ENCODE data around the gene KIAA0825.
A peak's percentile ranks its signal among the peaks of the same experiment; 100 is the strongest.

The KIAA0825 gene

GRCh38 chr5:94353605-94354004 is 264.8 kb downstream of the KIAA0825 start:
- POLR2A ChIA-PET = interaction anchor here (0.6 kb wide), 1 partner anchor 1476 kb away, joined by 3 read pairs; no protein-coding TSS in a partner anchor
- DNase-seq = no peak
- Histone ChIP-seq H3K4me1 (ENCODE audit: control extremely low read depth in 1 of 4, control insufficient read depth in 4 of 4, insufficient read depth in 4 of 4, low read length in 3 of 4) (no peaks in the 10 kb centered on the region), H3K27me3 (replicated peaks in 2 of 5; ENCODE audit: control insufficient read depth in 4 of 5, insufficient read depth in 5 of 5, low read length in 4 of 5) (no peaks in the 10 kb centered on the region), H3K27ac (ENCODE audit: insufficient read depth in 1 of 2, low read depth in 1 of 2, low read length in 2 of 2, poor library complexity in 1 of 2, severe bottlenecking in 2 of 2) (no peak overlapping the region), H3K36me3 (ENCODE audit: control insufficient read depth in 4 of 4, insufficient read depth in 4 of 4, low read length in 3 of 4) (no peaks in the 10 kb centered on the region), H3K9me3 (ENCODE audit: control extremely low read depth in 1 of 5, control insufficient read depth in 4 of 5, insufficient read depth in 2 of 5, low read depth in 1 of 5, low read length in 4 of 5) (peaks cover 0 to 3% (median 0%) of the 10 kb centered on the region in 5 experiments), H3K4me3 (ENCODE audit: control insufficient read depth in 1 of 7, extremely low read depth in 1 of 7, insufficient read depth in 4 of 7, low read depth in 2 of 7, low read length in 6 of 7) (no peak overlapping the region)
- CTCF ChIA-PET = no interaction called here
- WGBS (ENCODE audit: insufficient coverage) = no CpG with 5 or more reads among the region's 4 CpGs

- WGBS (ENCODE audit: insufficient coverage) = 98% methylated on average over 6 of the region's 8 CpGs
- no peaks in the 10 kb centered on the region for H3K36me3 ChIP-seq (ENCODE audit: control insufficient read depth in 4 of 4, insufficient read depth in 4 of 4, low read length in 3 of 4)
- no peak overlapping the region for H3K27ac ChIP-seq (ENCODE audit: insufficient read depth in 1 of 2, low read depth in 1 of 2, low read length in 2 of 2, poor library complexity in 1 of 2, severe bottlenecking in 2 of 2)
- H3K9me3 ChIP-seq (ENCODE audit: control extremely low read depth in 1 of 5, control insufficient read depth in 4 of 5, insufficient read depth in 2 of 5, low read depth in 1 of 5, low read length in 4 of 5) = peaks cover 0 to 6% (median 0%) of the 10 kb centered on the region in 5 experiments
- no peaks in the 10 kb centered on the region for H3K27me3 ChIP-seq (replicated peaks in 2 of 5; ENCODE audit: control insufficient read depth in 4 of 5, insufficient read depth in 5 of 5, low read length in 4 of 5)
- POLR2A ChIA-PET = no interaction called here
- H3K4me3 ChIP-seq (ENCODE audit: control insufficient read depth in 1 of 7, extremely low read depth in 1 of 7, insufficient read depth in 4 of 7, low read depth in 2 of 7, low read length in 6 of 7) = no peak overlapping the region
- CTCF ChIA-PET = no interaction called here
- no peaks in the 10 kb centered on the region for H3K4me1 ChIP-seq (ENCODE audit: control extremely low read depth in 1 of 4, control insufficient read depth in 4 of 4, insufficient read depth in 4 of 4, low read length in 3 of 4)
- DNase-seq = no peak
These were observed 271.3 kb downstream of the KIAA0825 start for GRCh38 chr5:94347130-94347529.

GRCh38 chr5:94345257-94345656 is 273.1 kb downstream of the KIAA0825 start:
- POLR2A ChIA-PET = no interaction called here
- CTCF ChIA-PET = no interaction called here

GRCh38 chr5:94337617-94338016 is 280.8 kb downstream of the KIAA0825 start:
- no peak for DNase-seq
- H3K27me3 ChIP-seq (replicated peaks in 2 of 5; ENCODE audit: control insufficient read depth in 4 of 5, insufficient read depth in 5 of 5, low read length in 4 of 5) = no peaks in the 10 kb centered on the region
- H3K4me3 ChIP-seq (ENCODE audit: control insufficient read depth in 1 of 7, extremely low read depth in 1 of 7, insufficient read depth in 4 of 7, low read depth in 2 of 7, low read length in 6 of 7) = no peak overlapping the region
- ChIA-PET CTCF (no interaction called here), POLR2A (no interaction called here)
- WGBS (ENCODE audit: insufficient coverage) = 100% methylated on average over 1 of the region's 1 CpG
- H3K9me3 ChIP-seq (ENCODE audit: control extremely low read depth in 1 of 5, control insufficient read depth in 4 of 5, insufficient read depth in 2 of 5, low read depth in 1 of 5, low read length in 4 of 5) = no peaks in the 10 kb centered on the region
- no peaks in the 10 kb centered on the region for H3K4me1 ChIP-seq (ENCODE audit: control extremely low read depth in 1 of 4, control insufficient read depth in 4 of 4, insufficient read depth in 4 of 4, low read length in 3 of 4)
- H3K27ac ChIP-seq (ENCODE audit: insufficient read depth in 1 of 2, low read depth in 1 of 2, low read length in 2 of 2, poor library complexity in 1 of 2, severe bottlenecking in 2 of 2) = no peak overlapping the region
- H3K36me3 ChIP-seq (ENCODE audit: control insufficient read depth in 4 of 4, insufficient read depth in 4 of 4, low read length in 3 of 4) = no peaks in the 10 kb centered on the region

More at GRCh38 chr5:94345257-94345656, 273.1 kb downstream of the KIAA0825 start:
- Histone ChIP-seq H3K4me1 (ENCODE audit: control extremely low read depth in 1 of 4, control insufficient read depth in 4 of 4, insufficient read depth in 4 of 4, low read length in 3 of 4) (no peaks in the 10 kb centered on the region), H3K27ac (ENCODE audit: insufficient read depth in 1 of 2, low read depth in 1 of 2, low read length in 2 of 2, poor library complexity in 1 of 2, severe bottlenecking in 2 of 2) (no peak overlapping the region), H3K36me3 (ENCODE audit: control insufficient read depth in 4 of 4, insufficient read depth in 4 of 4, low read length in 3 of 4) (no peaks in the 10 kb centered on the region), H3K9me3 (ENCODE audit: control extremely low read depth in 1 of 5, control insufficient read depth in 4 of 5, insufficient read depth in 2 of 5, low read depth in 1 of 5, low read length in 4 of 5) (peaks cover 0 to 6% (median 0%) of the 10 kb centered on the region in 5 experiments), H3K4me3 (ENCODE audit: control insufficient read depth in 1 of 7, extremely low read depth in 1 of 7, insufficient read depth in 4 of 7, low read depth in 2 of 7, low read length in 6 of 7) (no peak overlapping the region), H3K27me3 (replicated peaks in 2 of 5; ENCODE audit: control insufficient read depth in 4 of 5, insufficient read depth in 5 of 5, low read length in 4 of 5) (no peaks in the 10 kb centered on the region)
- DNase-seq = peak in 2 of 3 donors; percentile 3 to 13

- ChIA-PET POLR2A (interaction anchor here (0.6 kb wide), 1 partner anchor 492 kb away, joined by 3 read pairs; no protein-coding TSS in a partner anchor), CTCF (no interaction called here)
- Histone ChIP-seq H3K4me3 (ENCODE audit: control insufficient read depth in 1 of 7, extremely low read depth in 1 of 7, insufficient read depth in 4 of 7, low read depth in 2 of 7, low read length in 6 of 7) (no peak overlapping the region), H3K27me3 (replicated peaks in 2 of 5; ENCODE audit: control insufficient read depth in 4 of 5, insufficient read depth in 5 of 5, low read length in 4 of 5) (no peaks in the 10 kb centered on the region), H3K36me3 (ENCODE audit: control insufficient read depth in 4 of 4, insufficient read depth in 4 of 4, low read length in 3 of 4) (no peaks in the 10 kb centered on the region), H3K4me1 (ENCODE audit: control extremely low read depth in 1 of 4, control insufficient read depth in 4 of 4, insufficient read depth in 4 of 4, low read length in 3 of 4) (no peaks in the 10 kb centered on the region), H3K27ac (ENCODE audit: insufficient read depth in 1 of 2, low read depth in 1 of 2, low read length in 2 of 2, poor library complexity in 1 of 2, severe bottlenecking in 2 of 2) (no peak overlapping the region), H3K9me3 (ENCODE audit: control extremely low read depth in 1 of 5, control insufficient read depth in 4 of 5, insufficient read depth in 2 of 5, low read depth in 1 of 5, low read length in 4 of 5) (peaks cover 0 to under 1% (median 0%) of the 10 kb centered on the region in 5 experiments)
- no peak for DNase-seq
- no CpG with 5 or more reads among the region's 2 CpGs for WGBS (ENCODE audit: insufficient coverage)
These were observed 282.5 kb downstream of the KIAA0825 start for GRCh38 chr5:94335936-94336335.

GRCh38 chr5:94329115-94329514 is 289.3 kb downstream of the KIAA0825 start:
- Histone ChIP-seq H3K4me1 (ENCODE audit: control extremely low read depth in 1 of 4, control insufficient read depth in 4 of 4, insufficient read depth in 4 of 4, low read length in 3 of 4) (no peaks in the 10 kb centered on the region), H3K4me3 (ENCODE audit: control insufficient read depth in 1 of 7, extremely low read depth in 1 of 7, insufficient read depth in 4 of 7, low read depth in 2 of 7, low read length in 6 of 7) (no peak overlapping the region), H3K27me3 (replicated peaks in 2 of 5; ENCODE audit: control insufficient read depth in 4 of 5, insufficient read depth in 5 of 5, low read length in 4 of 5) (no peaks in the 10 kb centered on the region), H3K27ac (ENCODE audit: insufficient read depth in 1 of 2, low read depth in 1 of 2, low read length in 2 of 2, poor library complexity in 1 of 2, severe bottlenecking in 2 of 2) (no peak overlapping the region), H3K36me3 (ENCODE audit: control insufficient read depth in 4 of 4, insufficient read depth in 4 of 4, low read length in 3 of 4) (no peaks in the 10 kb centered on the region), H3K9me3 (ENCODE audit: control extremely low read depth in 1 of 5, control insufficient read depth in 4 of 5, insufficient read depth in 2 of 5, low read depth in 1 of 5, low read length in 4 of 5) (peaks cover 0 to 14% (median 0%) of the 10 kb centered on the region in 5 experiments)
- peak in 2 of 3 donors; percentile 25 to 35 for DNase-seq
- POLR2A ChIA-PET = no interaction called here
- WGBS (ENCODE audit: insufficient coverage) = no CpG with 5 or more reads among the region's 1 CpG
- CTCF ChIA-PET = no interaction called here

GRCh38 chr5:94326586-94326985 is 291.8 kb downstream of the KIAA0825 start:
- H3K27ac ChIP-seq (ENCODE audit: insufficient read depth in 1 of 2, low read depth in 1 of 2, low read length in 2 of 2, poor library complexity in 1 of 2, severe bottlenecking in 2 of 2) = no peak overlapping the region
- H3K9me3 ChIP-seq (ENCODE audit: control extremely low read depth in 1 of 5, control insufficient read depth in 4 of 5, insufficient read depth in 2 of 5, low read depth in 1 of 5, low read length in 4 of 5) = peaks cover 0 to 14% (median 0%) of the 10 kb centered on the region in 5 experiments
- POLR2A ChIA-PET = no interaction called here
- H3K27me3 ChIP-seq (replicated peaks in 2 of 5; ENCODE audit: control insufficient read depth in 4 of 5, insufficient read depth in 5 of 5, low read length in 4 of 5) = no peaks in the 10 kb centered on the region
- WGBS (ENCODE audit: insufficient coverage) = 98% methylated on average over 5 of the region's 5 CpGs
- DNase-seq = no peak
- H3K4me1 ChIP-seq (ENCODE audit: control extremely low read depth in 1 of 4, control insufficient read depth in 4 of 4, insufficient read depth in 4 of 4, low read length in 3 of 4) = no peaks in the 10 kb centered on the region
- H3K4me3 ChIP-seq (ENCODE audit: control insufficient read depth in 1 of 7, extremely low read depth in 1 of 7, insufficient read depth in 4 of 7, low read depth in 2 of 7, low read length in 6 of 7) = no peak overlapping the region
- no peaks in the 10 kb centered on the region for H3K36me3 ChIP-seq (ENCODE audit: control insufficient read depth in 4 of 4, insufficient read depth in 4 of 4, low read length in 3 of 4)
- CTCF ChIA-PET = no interaction called here
